Measurements from ENCODE around the gene SIGLEC1.

SIGLEC1 gene

GRCh38 chr20:3697588-3698305 is 14.7 kb downstream of the SIGLEC1 start:
- no peak for DNase-seq

- no peak for DNase-seq
Measured at GRCh38 chr20:3696745-3697587, 15.4 kb downstream of the SIGLEC1 start.

GRCh38 chr20:3696200-3696599 is 16.2 kb downstream of the SIGLEC1 start:
- DNase-seq: no peak

- no peak for DNase-seq
Measured at GRCh38 chr20:3694864-3695263, 17.5 kb downstream of the SIGLEC1 start.

- DNase-seq: no peak
Measured at GRCh38 chr20:3693376-3693775, 19.0 kb downstream of the SIGLEC1 start.

DNA sequence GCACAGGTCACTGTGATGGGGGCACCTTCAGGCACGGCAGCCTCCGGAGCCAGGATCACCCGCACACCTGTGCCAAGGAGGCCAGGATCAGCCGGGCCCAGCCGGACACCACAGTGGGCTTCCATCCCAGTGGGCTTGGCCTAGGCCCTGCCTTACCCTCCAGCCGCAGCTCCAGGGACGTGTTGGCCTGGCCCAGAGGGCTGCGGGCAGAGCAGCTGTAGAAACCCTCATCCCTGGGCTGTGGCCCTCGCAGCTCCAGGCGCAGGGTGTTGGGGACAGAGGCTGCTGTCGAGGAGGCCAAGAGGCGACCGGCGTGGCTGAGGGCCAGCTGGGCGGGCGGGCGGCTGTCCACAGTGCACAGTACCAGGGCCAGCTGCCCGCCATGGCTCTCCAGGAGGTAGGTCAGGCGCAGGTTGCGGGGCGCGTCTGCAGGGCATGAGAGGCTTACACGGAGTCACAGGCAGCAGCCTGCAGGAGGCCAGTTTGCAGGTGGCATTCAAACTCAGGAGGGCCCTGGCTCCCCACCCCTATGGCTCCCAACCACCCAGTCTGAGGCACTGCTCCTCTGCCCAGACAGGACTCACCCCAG is 19.6 kb downstream of the SIGLEC1 start:
- DNase-seq: no peak

DNA sequence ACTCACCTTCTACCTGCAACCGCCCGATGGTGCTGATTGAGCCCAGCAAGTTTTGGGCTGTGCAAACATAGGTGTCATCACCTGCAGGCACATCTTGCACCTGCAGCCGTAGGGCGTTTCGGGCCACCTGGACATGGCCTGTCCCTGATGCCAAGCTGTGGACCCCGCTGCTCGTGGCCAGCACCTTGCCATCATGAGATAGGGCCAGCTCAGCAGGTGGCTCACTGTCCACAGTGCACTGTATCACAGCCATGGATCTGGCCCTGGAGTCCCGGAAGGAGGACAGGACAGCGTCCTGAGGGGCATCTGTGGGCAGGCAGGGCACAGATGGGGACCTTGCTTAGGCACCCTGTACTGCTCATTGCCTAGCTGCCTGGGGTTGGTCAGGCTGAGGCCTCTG is 20.5 kb downstream of the SIGLEC1 start:
- DNase-seq: no peak

DNA sequence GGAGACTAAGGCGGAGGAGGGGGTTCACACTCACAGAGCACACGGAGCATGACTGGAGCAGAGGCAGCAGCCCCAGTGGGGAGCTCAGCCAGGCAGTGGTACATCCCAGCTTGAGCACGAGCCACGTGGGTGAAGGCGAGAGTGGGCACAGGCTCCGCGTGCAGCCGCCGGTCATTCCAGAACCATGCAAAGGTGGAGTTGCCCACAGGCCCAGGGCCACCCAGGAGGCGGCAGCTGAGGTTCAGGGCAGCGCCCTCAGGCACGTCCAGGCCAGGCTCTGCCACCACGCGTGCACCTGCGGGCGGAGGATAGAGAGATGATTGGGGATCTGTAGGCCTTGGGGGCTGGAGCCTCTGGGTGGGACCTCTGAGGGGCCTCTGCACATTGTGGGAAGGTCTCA is 21.1 kb downstream of the SIGLEC1 start:
- DNase-seq: no peak

- no peak for DNase-seq
Measured at GRCh38 chr20:3690413-3690812, 22.0 kb downstream of the SIGLEC1 start.

DNA sequence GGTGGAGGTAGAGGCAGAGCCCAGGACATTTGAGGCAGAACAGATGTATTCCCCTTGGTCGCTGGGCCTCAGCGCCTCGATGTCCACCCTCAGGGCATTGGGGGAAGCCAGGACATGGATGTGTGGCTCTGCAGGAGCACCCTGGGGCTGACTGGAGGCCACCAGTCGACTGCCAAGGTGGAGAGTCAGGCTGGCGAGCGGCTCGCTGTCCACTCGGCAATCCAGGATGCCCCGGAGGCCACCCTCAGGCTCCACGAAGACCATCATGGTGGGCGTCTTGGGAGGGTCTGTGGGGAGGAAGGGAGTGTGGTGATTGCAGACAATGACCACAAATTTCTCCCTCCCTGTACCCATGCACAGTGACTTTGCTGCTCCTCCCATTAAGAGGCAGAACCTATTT is 22.4 kb downstream of the SIGLEC1 start:
- no peak for DNase-seq

DNA sequence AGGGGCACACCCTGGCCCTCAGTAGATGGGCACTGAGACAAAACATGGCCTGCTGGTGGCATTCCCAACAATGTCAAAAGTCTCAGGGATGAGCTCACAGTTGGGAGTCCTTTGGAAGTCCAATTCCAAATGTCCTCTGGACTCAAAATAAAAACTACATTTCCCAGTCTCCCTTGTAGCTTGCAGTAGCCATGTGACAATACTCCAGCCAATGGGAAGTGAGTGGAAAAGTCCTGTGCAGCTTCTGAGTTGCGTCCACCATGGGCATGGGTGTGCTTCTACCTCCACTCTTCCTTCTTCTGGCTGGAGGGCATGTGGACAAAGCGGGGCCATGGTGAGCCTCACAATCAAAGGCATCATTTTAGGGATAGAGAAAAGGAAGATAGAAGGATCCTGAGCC is 24.7 kb downstream of the SIGLEC1 start:
- DNase-seq: peak; percentile 34

GRCh38 chr20:3686867-3687321 is 25.5 kb downstream of the SIGLEC1 start:
- DNase-seq: peak; percentile 67

DNA sequence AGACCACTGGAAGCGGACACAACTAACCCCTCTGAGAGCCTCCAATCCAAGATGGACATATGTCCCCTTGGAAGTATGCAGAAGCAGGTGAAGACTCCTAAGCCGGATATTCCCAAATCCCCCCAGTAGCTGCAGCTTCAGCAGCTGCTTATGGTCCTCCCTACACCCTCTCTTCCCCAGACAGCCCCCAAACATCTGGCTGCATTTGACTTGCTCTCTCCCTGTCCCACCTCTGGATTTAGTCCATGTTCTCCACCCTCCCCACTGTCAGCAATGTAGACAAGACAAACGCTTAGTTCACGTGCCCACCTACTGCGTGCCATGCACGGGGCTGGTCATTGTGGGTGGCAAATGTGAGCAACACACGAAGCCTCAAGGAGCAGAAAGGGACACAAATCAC is 26.0 kb downstream of the SIGLEC1 start:
- no peak for DNase-seq

DNA sequence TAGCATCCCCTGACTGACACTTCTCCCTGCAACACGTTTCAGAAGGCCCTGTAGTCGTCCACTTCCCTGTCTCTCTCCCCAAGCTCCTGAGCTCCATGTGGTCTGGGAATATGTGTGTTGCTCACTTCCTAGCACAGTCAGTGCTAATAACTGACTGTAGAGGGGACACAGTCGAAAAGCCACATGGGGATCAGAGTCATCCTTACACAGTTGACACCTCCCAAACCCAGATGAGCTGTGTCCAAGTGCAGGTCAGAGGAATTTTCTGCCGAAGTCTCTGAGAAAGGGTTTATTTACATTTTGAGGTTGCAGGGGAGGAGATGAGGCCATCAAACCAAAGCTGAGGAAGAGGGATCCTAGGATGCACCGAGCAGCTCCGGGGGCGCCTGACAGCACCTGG is 27.1 kb downstream of the SIGLEC1 start:
- no peak for DNase-seq

DNA sequence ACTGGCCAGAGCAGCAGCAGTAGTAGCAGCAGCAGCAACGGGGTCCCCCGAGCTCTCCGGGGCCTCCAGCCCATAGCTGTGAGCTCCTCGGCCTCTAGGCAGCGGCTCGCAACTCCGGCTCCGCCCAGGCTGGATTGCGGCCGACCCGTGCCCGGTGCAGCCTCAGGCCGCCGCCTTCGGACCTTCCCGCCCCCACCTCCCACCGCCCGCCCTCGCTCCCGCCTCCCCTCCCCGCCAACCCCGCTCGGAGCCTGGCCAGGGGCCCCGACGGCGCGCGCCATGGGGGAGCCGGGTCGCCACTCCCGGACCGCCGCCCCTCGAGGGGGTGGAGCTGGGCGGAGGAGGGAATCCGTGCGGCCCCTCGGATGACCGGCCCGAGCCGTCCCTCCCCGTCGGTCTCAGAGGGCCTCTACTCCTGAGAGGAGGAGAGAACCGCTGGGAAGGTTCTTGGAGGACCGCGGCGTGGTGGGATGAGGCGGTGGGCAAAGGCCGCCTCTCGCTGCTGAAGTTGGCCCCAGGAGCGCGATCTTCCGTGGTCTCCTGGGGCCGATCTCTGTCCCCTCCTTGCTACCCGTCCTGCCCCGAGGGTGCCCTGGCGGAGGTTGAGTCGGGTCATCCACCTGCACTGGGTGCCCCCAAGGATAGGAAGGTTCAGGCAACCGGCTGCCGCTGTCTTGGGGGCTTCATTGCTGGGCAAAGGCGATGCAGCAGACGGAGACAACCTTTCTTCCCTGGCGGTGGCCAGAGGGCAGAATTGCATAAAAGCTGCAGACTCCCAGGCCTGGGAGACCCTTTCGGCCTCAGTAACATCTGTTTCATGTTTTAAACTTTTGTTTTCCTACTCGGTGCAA is 30.2 kb downstream of the SIGLEC1 start, which contains the start of gene ADAM33:
Gene ADAM33, minus strand, starts transcription at position 80 of the 851 bp plus-strand sequence. Its CDS starts 6 bp downstream, at position 74.
- DNase-seq: no peak

DNA sequence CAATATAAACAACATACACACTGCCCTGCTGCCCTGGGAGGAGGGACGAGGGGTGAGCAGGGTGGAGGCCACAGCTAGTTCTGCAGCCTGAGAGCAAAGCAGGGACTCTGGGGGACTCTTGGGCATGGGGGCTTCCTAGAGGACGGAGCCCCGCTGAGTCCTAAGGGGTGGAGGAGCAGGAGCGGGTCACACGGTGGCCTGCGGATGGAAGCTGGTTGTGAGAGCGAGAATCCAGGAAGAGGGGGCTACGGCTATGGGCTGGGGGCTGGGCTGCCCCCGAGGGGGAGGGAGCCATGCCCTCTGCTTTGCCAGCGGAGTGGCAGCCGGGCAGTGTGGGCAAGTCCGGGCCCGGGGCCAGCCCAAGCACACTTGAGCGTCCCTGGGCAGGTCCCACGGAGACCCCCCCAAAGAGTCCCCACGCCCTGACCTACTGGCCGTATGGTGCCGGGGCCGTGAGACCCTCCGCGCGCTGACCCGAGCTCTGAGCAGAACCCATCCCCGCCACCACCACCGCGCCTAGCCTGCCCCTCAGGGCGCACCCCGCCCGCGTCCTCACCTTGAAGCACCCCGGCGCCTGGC is 31.0 kb downstream of the SIGLEC1 start:
- DNase-seq: no peak

- DNase-seq: no peak
Measured at GRCh38 chr20:3680701-3681351, 31.6 kb downstream of the SIGLEC1 start.

DNA sequence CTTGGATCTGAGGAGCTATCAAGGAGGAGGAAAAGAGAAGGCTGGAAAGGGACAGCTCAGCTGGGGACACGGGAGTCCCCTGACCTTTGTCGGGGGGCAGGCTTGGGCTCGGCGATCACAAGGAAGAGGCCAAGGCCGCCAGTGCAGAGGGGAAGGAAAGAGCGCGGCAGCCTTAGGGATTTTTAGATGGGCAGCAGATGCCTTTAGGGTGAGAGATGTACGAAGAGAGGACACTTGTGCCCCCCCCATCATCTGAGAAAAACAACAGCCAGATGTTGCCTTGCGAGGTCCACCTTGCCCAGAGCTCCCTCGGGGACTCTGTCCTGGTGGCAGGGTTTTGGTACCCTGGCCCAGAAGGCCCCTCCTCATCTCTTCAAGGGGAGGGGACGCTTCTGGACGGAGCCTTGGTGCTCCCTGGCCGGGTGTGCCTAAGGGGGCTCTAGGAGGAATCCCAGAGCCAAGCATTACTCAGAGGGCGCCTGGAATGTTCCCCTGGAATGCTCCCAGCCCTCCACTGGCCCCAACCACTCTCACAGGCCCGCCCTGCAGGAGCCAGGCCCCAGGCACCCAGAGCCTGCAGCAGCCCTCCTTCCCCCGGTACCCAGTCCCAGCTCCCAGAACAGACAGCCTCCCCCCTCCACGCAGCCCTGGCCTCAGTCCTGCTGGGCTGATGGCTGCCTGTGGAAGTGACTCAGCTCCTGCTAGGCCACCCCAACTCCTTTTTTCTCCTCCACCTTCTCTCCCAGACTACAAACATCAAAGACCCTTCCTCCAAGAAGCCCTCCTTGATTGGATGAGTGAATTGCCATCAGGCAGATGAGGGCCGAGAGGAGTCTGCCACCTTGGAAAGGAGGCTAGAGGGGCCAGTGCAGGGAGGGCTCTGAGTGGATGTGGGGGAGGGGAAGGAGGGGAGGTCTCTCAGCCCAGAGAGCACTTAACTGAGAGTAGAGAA is 32.4 kb downstream of the SIGLEC1 start:
- peak; percentile 76 for DNase-seq

DNA sequence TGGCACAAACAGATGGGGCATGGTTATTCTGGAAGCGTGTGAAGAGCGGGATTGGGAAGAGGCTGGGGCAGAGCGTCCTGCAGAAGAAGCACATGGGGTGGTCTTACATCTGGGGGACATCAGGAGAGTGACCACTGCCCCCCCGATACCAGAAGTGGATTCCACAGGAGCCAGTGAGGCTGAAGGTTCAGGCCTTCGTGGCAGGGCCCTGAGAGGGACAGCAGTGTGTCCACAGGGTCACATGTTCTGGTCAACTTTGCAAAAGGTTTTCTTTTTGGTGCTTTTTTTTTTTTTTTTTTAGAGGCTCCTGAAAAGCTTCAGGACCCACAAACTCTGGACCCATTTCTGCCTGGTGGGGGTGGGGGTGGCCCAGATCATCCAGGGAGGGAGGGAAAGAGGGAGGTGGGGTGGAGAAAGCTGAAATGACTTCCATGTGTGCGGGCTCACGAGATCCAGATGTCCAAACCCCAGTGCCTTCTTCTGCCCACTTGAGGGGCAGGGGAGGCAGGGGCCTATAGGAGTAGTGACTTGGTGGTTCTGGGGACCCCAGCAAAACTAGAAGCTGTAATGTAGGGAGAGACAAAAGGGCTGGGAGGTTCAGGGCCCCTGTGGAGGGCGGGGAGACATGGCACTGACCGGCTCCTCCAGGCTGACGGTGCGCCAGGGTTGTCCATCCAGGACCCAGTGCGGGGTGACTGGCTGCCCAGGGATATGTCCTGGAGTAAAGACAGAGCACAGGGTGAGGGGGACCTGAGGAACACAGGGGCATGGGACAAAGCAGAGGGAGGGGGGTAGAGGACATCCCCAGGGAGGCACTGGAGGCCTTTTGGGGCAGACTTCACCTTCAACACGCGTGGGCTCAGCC is 33.3 kb downstream of the SIGLEC1 start:
- no peak for DNase-seq

- no peak for DNase-seq
Measured at GRCh38 chr20:3678198-3678597, 34.2 kb downstream of the SIGLEC1 start.

All from NCI-H226 (cell line).